ENCODE data around the gene FHOD3. TPM values are rescaled to one million over a fixed set of nuclear protein-coding genes. Genes with fewer than 3 reads are reported as not detected.

FHOD3 gene
- total RNA-seq, 2 experiments from 2014 or later = not detected

- intact Hi-C loops (cut with micrococcal nuclease) = no loop called here
- no peaks in the 10 kb centered on the region for H3K9me3 Mint-ChIP-seq
- H3K27ac Mint-ChIP-seq = no peak overlapping the region
- no peak for DNase-seq
- H3K27me3 Mint-ChIP-seq = peaks cover 3% of the 10 kb centered on the region
- H3K4me1 Mint-ChIP-seq (ENCODE audit: low read depth) = no peaks in the 10 kb centered on the region
- CTCF ChIA-PET = no interaction called here
- POLR2A ChIA-PET = no interaction called here
- no peaks in the 10 kb centered on the region for H3K36me3 Mint-ChIP-seq
- H3K4me3 Mint-ChIP-seq = no peak overlapping the region
Measured at GRCh38 chr18:36446059-36446458, 148.5 kb downstream of the FHOD3 start.

GRCh38 chr18:36448384-36449290 is 151.1 kb downstream of the FHOD3 start:
- no peak overlapping the region for H3K27ac Mint-ChIP-seq
- ChIA-PET POLR2A (no interaction called here), CTCF (interaction anchor here (0.5 kb wide), 1 partner anchor 68 kb away, joined by 5 read pairs; no protein-coding TSS in a partner anchor)
- no peaks in the 10 kb centered on the region for H3K36me3 Mint-ChIP-seq
- intact Hi-C loops (cut with micrococcal nuclease) = no loop called here
- no peaks in the 10 kb centered on the region for H3K9me3 Mint-ChIP-seq
- H3K27me3 Mint-ChIP-seq = peaks cover 9% of the 10 kb centered on the region
- H3K4me3 Mint-ChIP-seq = no peak overlapping the region
- H3K4me1 Mint-ChIP-seq (ENCODE audit: low read depth) = no peaks in the 10 kb centered on the region
- no peak for DNase-seq

- intact Hi-C loops (cut with micrococcal nuclease) = no loop called here
- H3K27ac Mint-ChIP-seq = no peak overlapping the region
Measured at GRCh38 chr18:36449451-36449850, 151.9 kb downstream of the FHOD3 start.

GRCh38 chr18:36450264-36450663 is 152.8 kb downstream of the FHOD3 start:
- no peak for DNase-seq
- Mint-ChIP-seq H3K27ac (no peak overlapping the region), H3K9me3 (no peaks in the 10 kb centered on the region), H3K27me3 (peaks cover 9% of the 10 kb centered on the region), H3K36me3 (no peaks in the 10 kb centered on the region), H3K4me3 (no peak overlapping the region), H3K4me1 (ENCODE audit: low read depth) (no peaks in the 10 kb centered on the region)
- intact Hi-C loops (cut with micrococcal nuclease) = no loop called here
- CTCF ChIA-PET = no interaction called here
- POLR2A ChIA-PET = no interaction called here

More at GRCh38 chr18:36449451-36449850, 151.9 kb downstream of the FHOD3 start:
- ChIA-PET POLR2A (no interaction called here), CTCF (no interaction called here)
- no peaks in the 10 kb centered on the region for H3K4me1 Mint-ChIP-seq (ENCODE audit: low read depth)
- no peaks in the 10 kb centered on the region for H3K9me3 Mint-ChIP-seq
- peaks cover 9% of the 10 kb centered on the region for H3K27me3 Mint-ChIP-seq
- no peaks in the 10 kb centered on the region for H3K36me3 Mint-ChIP-seq
- DNase-seq = no peak
- H3K4me3 Mint-ChIP-seq = no peak overlapping the region

GRCh38 chr18:36451454-36452251 is 154.1 kb downstream of the FHOD3 start:
- Mint-ChIP-seq H3K36me3 (no peaks in the 10 kb centered on the region), H3K4me1 (ENCODE audit: low read depth) (no peaks in the 10 kb centered on the region), H3K4me3 (no peak overlapping the region), H3K27ac (no peak overlapping the region), H3K9me3 (no peaks in the 10 kb centered on the region), H3K27me3 (peaks cover 9% of the 10 kb centered on the region)
- POLR2A ChIA-PET = no interaction called here
- no peak for DNase-seq
- intact Hi-C loops (cut with micrococcal nuclease) = no loop called here
- CTCF ChIA-PET = interaction anchor here (1.0 kb wide), 1 partner anchor 8 kb away, joined by 4 read pairs; no protein-coding TSS in a partner anchor

GRCh38 chr18:36454245-36454644 is 156.7 kb downstream of the FHOD3 start:
- Mint-ChIP-seq H3K9me3 (no peaks in the 10 kb centered on the region), H3K36me3 (no peaks in the 10 kb centered on the region), H3K4me3 (no peak overlapping the region), H3K27ac (no peak overlapping the region), H3K27me3 (peaks cover 9% of the 10 kb centered on the region), H3K4me1 (ENCODE audit: low read depth) (no peaks in the 10 kb centered on the region)
- ChIA-PET POLR2A (no interaction called here), CTCF (no interaction called here)
- intact Hi-C loops (cut with micrococcal nuclease) = no loop called here
- DNase-seq = no peak

GRCh38 chr18:36454848-36455458 is 157.4 kb downstream of the FHOD3 start:
- CTCF ChIA-PET = no interaction called here
- Mint-ChIP-seq H3K27me3 (peaks cover 9% of the 10 kb centered on the region), H3K4me3 (no peak overlapping the region), H3K27ac (no peak overlapping the region), H3K4me1 (ENCODE audit: low read depth) (no peaks in the 10 kb centered on the region), H3K36me3 (no peaks in the 10 kb centered on the region), H3K9me3 (no peaks in the 10 kb centered on the region)
- no peak for DNase-seq
- POLR2A ChIA-PET = no interaction called here
- intact Hi-C loops (cut with micrococcal nuclease) = no loop called here

GRCh38 chr18:36455931-36456330 is 158.4 kb downstream of the FHOD3 start:
- POLR2A ChIA-PET = no interaction called here
- DNase-seq = no peak
- intact Hi-C loops (cut with micrococcal nuclease) = no loop called here
- H3K9me3 Mint-ChIP-seq = no peaks in the 10 kb centered on the region
- CTCF ChIA-PET = no interaction called here
- H3K4me1 Mint-ChIP-seq (ENCODE audit: low read depth) = no peaks in the 10 kb centered on the region
- peaks cover 9% of the 10 kb centered on the region for H3K27me3 Mint-ChIP-seq
- no peak overlapping the region for H3K4me3 Mint-ChIP-seq
- no peak overlapping the region for H3K27ac Mint-ChIP-seq
- no peaks in the 10 kb centered on the region for H3K36me3 Mint-ChIP-seq

- H3K27ac Mint-ChIP-seq = no peak overlapping the region
- no peak for DNase-seq
- H3K9me3 Mint-ChIP-seq = no peaks in the 10 kb centered on the region
- H3K4me3 Mint-ChIP-seq = no peak overlapping the region
- H3K4me1 Mint-ChIP-seq (ENCODE audit: low read depth) = no peaks in the 10 kb centered on the region
- H3K36me3 Mint-ChIP-seq = no peaks in the 10 kb centered on the region
- ChIA-PET POLR2A (no interaction called here), CTCF (no interaction called here)
- intact Hi-C loops (cut with micrococcal nuclease) = no loop called here
- H3K27me3 Mint-ChIP-seq = peaks cover 6% of the 10 kb centered on the region
Measured at GRCh38 chr18:36456622-36457021, 159.1 kb downstream of the FHOD3 start.

- Mint-ChIP-seq H3K9me3 (no peaks in the 10 kb centered on the region), H3K4me1 (ENCODE audit: low read depth) (no peaks in the 10 kb centered on the region), H3K27me3 (peaks cover 1% of the 10 kb centered on the region), H3K4me3 (no peak overlapping the region), H3K27ac (no peak overlapping the region), H3K36me3 (no peaks in the 10 kb centered on the region)
- ChIA-PET CTCF (no interaction called here), POLR2A (no interaction called here)
- intact Hi-C loops (cut with micrococcal nuclease) = no loop called here
- DNase-seq = no peak
Measured at GRCh38 chr18:36457683-36458082, 160.2 kb downstream of the FHOD3 start.

- Mint-ChIP-seq H3K36me3 (no peaks in the 10 kb centered on the region), H3K27me3 (no peaks in the 10 kb centered on the region), H3K9me3 (no peaks in the 10 kb centered on the region), H3K27ac (no peak overlapping the region), H3K4me3 (no peak overlapping the region), H3K4me1 (ENCODE audit: low read depth) (no peaks in the 10 kb centered on the region)
- ChIA-PET POLR2A (no interaction called here), CTCF (no interaction called here)
- no peak for DNase-seq
- intact Hi-C loops (cut with micrococcal nuclease) = no loop called here
Measured at GRCh38 chr18:36458306-36458705, 160.8 kb downstream of the FHOD3 start.

- Mint-ChIP-seq H3K4me3 (no peak overlapping the region), H3K4me1 (ENCODE audit: low read depth) (no peaks in the 10 kb centered on the region), H3K27ac (no peak overlapping the region), H3K36me3 (no peaks in the 10 kb centered on the region), H3K9me3 (no peaks in the 10 kb centered on the region), H3K27me3 (no peaks in the 10 kb centered on the region)
- ChIA-PET POLR2A (no interaction called here), CTCF (interaction anchor here (0.9 kb wide), 1 partner anchor 8 kb away, joined by 4 read pairs; no protein-coding TSS in a partner anchor)
- no peak for DNase-seq
- intact Hi-C loops (cut with micrococcal nuclease) = no loop called here
Measured at GRCh38 chr18:36459203-36459602, 161.7 kb downstream of the FHOD3 start.
